Activated T-cell treated with anti-CD3 and anti-CD28 coated beads, Interleukin-2, amount 50 U/mL, for 4 hours (primary cell): Measurements from ENCODE around the gene UBE4B. TPM values are rescaled to one million over a fixed set of nuclear protein-coding genes. Genes with fewer than 3 reads are reported as not detected.
"Not testable (repeated sequence)": the region's sequence is repeated elsewhere in the genome, so short reads cannot be mapped to it uniquely, and the experiment has no call there.

ENCODE experiments used
- ATAC-seq, 2 donors: fragments of 200-7000 bp; cut with Tn5 transposase; one replicate each; pipeline ENCODE4 v1.10.0; 2021
- DNase-seq: peaks from one replicate; pipeline ENCODE4 v3.0.0-alpha.2; 2020
- H3K27me3 Mint-ChIP-seq: one replicate; pipeline ENCODE4 v1.8.0; 2021; ENCODE audit warnings: low read depth, mixed read lengths
- H3K36me3 Mint-ChIP-seq: one replicate; pipeline ENCODE4 v1.8.0; 2022; ENCODE audit warnings: mixed read lengths; ENCODE audit not compliant: insufficient read depth
- H3K4me1 Mint-ChIP-seq: one replicate; pipeline ENCODE4 v1.8.0; 2021; ENCODE audit warnings: low read depth, mixed read lengths
- H3K4me3 Mint-ChIP-seq: one replicate; pipeline ENCODE4 v1.8.0; 2021; ENCODE audit warnings: mild to moderate bottlenecking, moderate library complexity, mixed read lengths
- H3K9me3 Mint-ChIP-seq: one replicate; pipeline ENCODE4 v1.8.0; 2021; ENCODE audit warnings: mixed read lengths
- total RNA-seq, 3 donors: library from RNA; stranded (reverse); gene quantifications; one replicate each; pipeline ENCODE4 v1.2.1, GENCODE V29; 2021

Gene UBE4B
- total RNA-seq, 3 donors from 2014 or later, result 31.5 to 35.9 (median 33.7) TPM

- Mint-ChIP-seq H3K27me3 (no peaks in the 10 kb centered on the region), H3K9me3 (no peaks in the 10 kb centered on the region), H3K4me3 (peak overlapping the region; percentile 42), H3K36me3 (no peaks in the 10 kb centered on the region), H3K4me1 (peaks cover 31% of the 10 kb centered on the region)
- DNase-seq, result no peak
- ATAC-seq, result peak; percentile 21 to 23
These were observed 185.1 kb downstream of the UBE4B start for GRCh38 chr1:10217748-10218441.

- no peaks in the 10 kb centered on the region for H3K9me3 Mint-ChIP-seq
- no peak for ATAC-seq
- H3K4me3 Mint-ChIP-seq, result no peak overlapping the region
- H3K27me3 Mint-ChIP-seq, result no peaks in the 10 kb centered on the region
- peaks cover 25% of the 10 kb centered on the region for H3K4me1 Mint-ChIP-seq
- DNase-seq, result no peak
- H3K36me3 Mint-ChIP-seq, result no peaks in the 10 kb centered on the region
These were observed 187.4 kb downstream of the UBE4B start for GRCh38 chr1:10220200-10220599.

GRCh38 chr1:10220657-10221056 is 187.9 kb downstream of the UBE4B start:
- H3K36me3 Mint-ChIP-seq, H3K4me3 Mint-ChIP-seq, H3K27me3 Mint-ChIP-seq, DNase-seq, ATAC-seq, H3K9me3 Mint-ChIP-seq: not testable (repeated sequence)
- H3K4me1 Mint-ChIP-seq, result peaks cover 25% of the 10 kb centered on the region

GRCh38 chr1:10225573-10225972 is 192.8 kb downstream of the UBE4B start:
- Mint-ChIP-seq H3K36me3 (no peaks in the 10 kb centered on the region), H3K4me3 (no peak overlapping the region), H3K27me3 (no peaks in the 10 kb centered on the region), H3K9me3 (no peaks in the 10 kb centered on the region), H3K4me1 (peaks cover 8% of the 10 kb centered on the region)
- DNase-seq (no peak), ATAC-seq (no peak)

GRCh38 chr1:10228528-10228927 is 195.8 kb downstream of the UBE4B start:
- H3K4me1 Mint-ChIP-seq, result peaks cover 8% of the 10 kb centered on the region
- no peak overlapping the region for H3K4me3 Mint-ChIP-seq
- no peak for DNase-seq
- no peaks in the 10 kb centered on the region for H3K9me3 Mint-ChIP-seq
- no peaks in the 10 kb centered on the region for H3K36me3 Mint-ChIP-seq
- H3K27me3 Mint-ChIP-seq, result no peaks in the 10 kb centered on the region
- no peak for ATAC-seq

- Mint-ChIP-seq H3K36me3 (no peaks in the 10 kb centered on the region), H3K4me3 (no peak overlapping the region), H3K27me3 (no peaks in the 10 kb centered on the region), H3K4me1 (peaks cover 8% of the 10 kb centered on the region), H3K9me3 (no peaks in the 10 kb centered on the region)
- ATAC-seq (no peak), DNase-seq (no peak)
These were observed 197.1 kb downstream of the UBE4B start for GRCh38 chr1:10229903-10230302.

Other genes with a start within 250 kb of the UBE4B start
- 10 to 100 TPM; 34.4 to 38.5 (median 34.6) TPM for gene CLSTN1, start 209.0 kb upstream of the UBE4B start, total RNA-seq
- gene CTNNBIP1, start 122.7 kb upstream of the UBE4B start, total RNA-seq, result 1 to 10 TPM; 4.2 to 5.2 (median 4.7) TPM
- 10 to 100 TPM; 31.4 to 35.5 (median 35.5) TPM for gene LZIC, start 89.6 kb upstream of the UBE4B start, total RNA-seq
- gene NMNAT1, start 89.5 kb upstream of the UBE4B start, total RNA-seq, result 1 to 10 TPM; 3.8 to 5.9 (median 4.4) TPM
- not detected for gene RBP7, start 35.7 kb upstream of the UBE4B start, total RNA-seq
- gene KIF1B, start 177.6 kb downstream of the UBE4B start, total RNA-seq, result 10 to 100 TPM; 12.3 to 17.0 (median 16.6) TPM